Muscle layer of colon (tissue), 2 donors: ENCODE measurements around the gene MRPL45.

Experiments
- H3K27ac ChIP-seq: one replicate; pipeline ENCODE4 v1.7.0; 2013; ENCODE audit warnings: low read depth, mild to moderate bottlenecking, low read length, moderate library complexity
- H3K27me3 ChIP-seq, 2 donors: one replicate each; pipeline ENCODE4 v1.7.0; 2013; ENCODE audit warnings: low read length in 2 of 2, mild to moderate bottlenecking in 2 of 2; ENCODE audit not compliant: insufficient read depth in 2 of 2, control insufficient read depth in 1 of 2
- H3K36me3 ChIP-seq: one replicate; pipeline ENCODE4 v1.7.0; 2013; ENCODE audit warnings: mild to moderate bottlenecking, low read length; ENCODE audit not compliant: insufficient read depth
- H3K4me1 ChIP-seq: one replicate; pipeline ENCODE4 v1.7.0; 2013; ENCODE audit warnings: mild to moderate bottlenecking, low read length; ENCODE audit not compliant: insufficient read depth
- H3K4me3 ChIP-seq, 2 donors: one replicate each; pipeline ENCODE4 v1.7.0; 2013; ENCODE audit warnings: low read length in 2 of 2, low read depth in 1 of 2, mild to moderate bottlenecking in 1 of 2, moderate library complexity in 1 of 2
- H3K9ac ChIP-seq: one replicate; pipeline ENCODE4 v1.7.0; 2013; ENCODE audit warnings: low read length
- H3K9me3 ChIP-seq: one replicate; pipeline ENCODE4 v1.7.0; 2013; ENCODE audit warnings: mild to moderate bottlenecking, low read length
- donor health status: abdominal sarcoma.
- donor health status: Adenocarcinoma of cecum.

MRPL45 gene

DNA sequence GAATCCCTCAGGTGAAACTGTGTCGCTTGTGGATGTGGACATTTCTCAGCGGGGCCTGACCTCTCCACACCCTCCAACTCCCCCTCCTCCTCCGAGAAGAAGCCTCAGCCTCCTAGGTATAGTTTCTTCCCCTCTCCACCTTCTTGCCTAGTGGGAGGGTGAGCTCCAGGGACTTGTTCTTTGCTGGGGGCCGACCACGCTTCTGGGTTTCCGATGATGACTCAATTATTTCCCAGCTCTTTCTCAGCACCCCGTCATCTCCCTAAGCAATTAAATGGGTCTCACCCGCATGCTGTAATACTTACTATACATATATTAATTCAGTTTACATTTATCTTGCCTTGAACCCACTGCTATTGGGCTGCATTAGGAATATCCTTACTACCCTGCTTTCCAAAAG is 67.8 kb downstream of the MRPL45 start:
- H3K9ac ChIP-seq, result no peak overlapping the region
- H3K9me3 ChIP-seq, result no peaks in the 10 kb centered on the region
- H3K27me3 ChIP-seq, result no peaks in the 10 kb centered on the region
- no peak overlapping the region for H3K27ac ChIP-seq
- no peak overlapping the region for H3K4me3 ChIP-seq
- peaks cover 16% of the 10 kb centered on the region for H3K4me1 ChIP-seq
- peaks cover 52% of the 10 kb centered on the region for H3K36me3 ChIP-seq

DNA sequence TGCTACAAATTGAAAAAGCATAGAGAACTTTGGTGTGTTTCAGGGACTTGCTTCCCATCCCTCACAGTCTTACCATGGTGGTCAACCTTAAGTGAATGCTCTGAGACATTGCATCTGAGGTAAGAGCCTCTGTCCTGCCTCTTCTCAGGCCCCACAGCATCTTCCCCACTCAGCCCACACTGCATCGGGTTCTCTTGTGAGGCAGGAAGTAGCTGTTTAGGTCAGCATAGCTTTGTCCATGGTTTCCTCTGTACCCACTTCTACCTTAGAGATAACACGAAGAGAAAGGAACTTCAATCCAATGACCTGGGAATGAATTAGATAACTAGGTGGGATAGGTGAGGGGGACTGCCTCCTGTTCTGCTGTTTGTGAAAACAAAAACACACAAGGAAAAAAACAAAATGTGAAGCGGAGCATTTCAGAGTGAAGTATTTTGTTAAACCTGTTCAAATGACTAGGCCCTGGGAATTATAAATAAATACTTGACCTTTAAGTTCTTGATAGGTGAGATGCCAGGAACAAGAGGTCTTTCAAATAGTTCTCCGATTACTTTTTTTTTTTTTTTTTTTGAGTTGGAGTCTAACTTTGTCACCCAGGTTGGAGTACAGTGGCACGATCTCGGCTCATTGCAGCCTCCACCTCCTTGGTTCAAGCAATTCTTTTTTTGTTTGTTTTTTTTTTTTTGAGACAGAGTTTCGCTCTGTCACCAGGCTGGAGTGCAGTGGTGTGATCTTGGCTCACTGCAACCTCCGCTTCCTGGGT is 72.3 kb downstream of the MRPL45 start:
- Histone ChIP-seq H3K4me1 (no peaks in the 10 kb centered on the region), H3K27ac (no peak overlapping the region), H3K9ac (no peak overlapping the region), H3K36me3 (peaks cover 60% of the 10 kb centered on the region), H3K4me3 (no peak overlapping the region), H3K9me3 (no peaks in the 10 kb centered on the region), H3K27me3 (no peaks in the 10 kb centered on the region)
